ENCODE results near the gene MPZL2.

Gene MPZL2

GRCh38 chr11:118240999-118241763 lies 22.9 kb downstream of the MPZL2 start:
- peak in 4 of 5 donors; percentile 36 to 93 (median 44) for DNase-seq

- peak in 1 of 5 donors; percentile 42 for DNase-seq
Measured at GRCh38 chr11:118239509-118240205, 24.4 kb downstream of the MPZL2 start.

- peak in 1 of 5 donors; percentile 56 for DNase-seq
Measured at GRCh38 chr11:118238929-118239328, 25.2 kb downstream of the MPZL2 start.

- DNase-seq: no peak
Measured at GRCh38 chr11:118238421-118238820, 25.7 kb downstream of the MPZL2 start.

- no peak for DNase-seq
Measured at GRCh38 chr11:118236170-118236569, 27.9 kb downstream of the MPZL2 start.

GRCh38 chr11:118234833-118235232 lies 29.3 kb downstream of the MPZL2 start:
- no peak for DNase-seq

- no peak for DNase-seq
Measured at GRCh38 chr11:118233850-118234249, 30.2 kb downstream of the MPZL2 start.

- DNase-seq: no peak
Measured at GRCh38 chr11:118233377-118233776, 30.7 kb downstream of the MPZL2 start.

GRCh38 chr11:118232659-118233058 lies 31.4 kb downstream of the MPZL2 start:
- DNase-seq: no peak

- no peak for DNase-seq
Measured at GRCh38 chr11:118231461-118231860, 32.6 kb downstream of the MPZL2 start.

GRCh38 chr11:118230088-118230487 lies 34.0 kb downstream of the MPZL2 start:
- DNase-seq: peak in 4 of 5 donors; percentile 31 to 53 (median 34)

- no peak for DNase-seq
Measured at GRCh38 chr11:118229274-118229847, 34.7 kb downstream of the MPZL2 start.

- DNase-seq: peak in 2 of 5 donors; percentile 13 to 84
Measured at GRCh38 chr11:118227865-118228785, 36.0 kb downstream of the MPZL2 start.

- peak in 1 of 5 donors; percentile 74 for DNase-seq
Measured at GRCh38 chr11:118226781-118227180, 37.3 kb downstream of the MPZL2 start.

GRCh38 chr11:118226296-118226695 lies 37.8 kb downstream of the MPZL2 start:
- no peak for DNase-seq

GRCh38 chr11:118224511-118225188 lies 39.4 kb downstream of the MPZL2 start, which contains the start of gene JAML:
JAML (minus strand) TSS chr11:118225011; CDS start chr11:118214866, 10,145 bp downstream.
- peak in 4 of 5 donors; percentile 33 to 91 (median 54) for DNase-seq

- peak in 1 of 5 donors; percentile 60 for DNase-seq
Measured at GRCh38 chr11:118223992-118224391, 40.1 kb downstream of the MPZL2 start.

GRCh38 chr11:118223570-118223969 lies 40.5 kb downstream of the MPZL2 start:
- peak in 1 of 5 donors; percentile 52 for DNase-seq

- DNase-seq: no peak
Measured at GRCh38 chr11:118222437-118222836, 41.7 kb downstream of the MPZL2 start.

GRCh38 chr11:118221419-118221818 lies 42.7 kb downstream of the MPZL2 start:
- DNase-seq: no peak

- no peak for DNase-seq
Measured at GRCh38 chr11:118219732-118220131, 44.4 kb downstream of the MPZL2 start.

GRCh38 chr11:118219244-118219643 lies 44.9 kb downstream of the MPZL2 start:
- no peak for DNase-seq

Measured in T-helper 1 cell (primary cell).